WERI-Rb-1 (cell line): ENCODE measurements around the gene SAMD4A.

ENCODE experiments used
- DNase-seq: peaks from one replicate; pipeline ENCODE4 v3.0.0-alpha.2; 2020
- H3K27ac ChIP-seq: fragments of 250-450 bp; sonication (Bioruptor Pico); 2 replicates; pipeline ENCODE4 v1.5.1; 2020; ENCODE audit warnings: mild to moderate bottlenecking, moderate library complexity
- H3K27me3 ChIP-seq: fragments of 250-450 bp; sonication (Bioruptor Pico); 2 replicates; pipeline ENCODE4 v1.5.1; 2021; ENCODE audit warnings: mild to moderate bottlenecking, low read depth, moderate library complexity; ENCODE audit not compliant: insufficient read depth, severe bottlenecking
- H3K36me3 ChIP-seq: fragments of 250-450 bp; sonication (Bioruptor Pico); 2 replicates; pipeline ENCODE4 v1.5.1; 2020; ENCODE audit warnings: mild to moderate bottlenecking, moderate library complexity
- H3K4me3 ChIP-seq: 2 replicates; pipeline ENCODE4 v1.5.1; 2011; ENCODE audit warnings: low read depth, mild to moderate bottlenecking, control low read depth, low read length
- H3K9me3 ChIP-seq: fragments of 250-450 bp; sonication (Bioruptor Pico); 2 replicates; pipeline ENCODE4 v1.5.1; 2021; ENCODE audit warnings: mild to moderate bottlenecking, moderate library complexity; ENCODE audit not compliant: severe bottlenecking
- CTCF ChIP-seq: IDR thresholded peaks from 2 replicates; pipeline ENCODE4 v1.5.1; 2011; ENCODE audit warnings: low read depth, mild to moderate bottlenecking, control low read depth, inconsistent platforms, low read length

Gene SAMD4A

GRCh38 chr14:54787261-54787660, 220.3 kb downstream of the SAMD4A start:
- no peak overlapping the region for H3K4me3 ChIP-seq
- no peak for TF ChIP-seq CTCF
- no peak for DNase-seq
- no peaks in the 10 kb centered on the region for H3K9me3 ChIP-seq
- no peaks in the 10 kb centered on the region for H3K27me3 ChIP-seq
- H3K27ac ChIP-seq = no peak overlapping the region
- H3K36me3 ChIP-seq = peaks cover 48% of the 10 kb centered on the region

- Histone ChIP-seq H3K4me3 (no peak overlapping the region), H3K36me3 (peaks cover 39% of the 10 kb centered on the region), H3K27ac (no peak overlapping the region), H3K27me3 (no peaks in the 10 kb centered on the region), H3K9me3 (no peaks in the 10 kb centered on the region)
- no peak for TF ChIP-seq CTCF
- DNase-seq = no peak
These were observed 221.8 kb downstream of the SAMD4A start for GRCh38 chr14:54788701-54789100.

GRCh38 chr14:54789166-54789565, 222.2 kb downstream of the SAMD4A start:
- no peak for TF ChIP-seq CTCF
- H3K27ac ChIP-seq = no peak overlapping the region
- H3K27me3 ChIP-seq = no peaks in the 10 kb centered on the region
- DNase-seq = no peak
- H3K4me3 ChIP-seq = no peak overlapping the region
- H3K9me3 ChIP-seq = no peaks in the 10 kb centered on the region
- H3K36me3 ChIP-seq = peaks cover 39% of the 10 kb centered on the region

- Histone ChIP-seq H3K27ac (no peak overlapping the region), H3K36me3 (peaks cover 33% of the 10 kb centered on the region), H3K27me3 (no peaks in the 10 kb centered on the region), H3K9me3 (no peaks in the 10 kb centered on the region), H3K4me3 (no peak overlapping the region)
- DNase-seq = no peak
- no peak for TF ChIP-seq CTCF
These were observed 223.0 kb downstream of the SAMD4A start for GRCh38 chr14:54789781-54790480.

GRCh38 chr14:54791001-54791400, 224.1 kb downstream of the SAMD4A start:
- H3K27me3 ChIP-seq = no peaks in the 10 kb centered on the region
- H3K4me3 ChIP-seq = no peak overlapping the region
- H3K36me3 ChIP-seq = peaks cover 25% of the 10 kb centered on the region
- no peak overlapping the region for H3K27ac ChIP-seq
- no peaks in the 10 kb centered on the region for H3K9me3 ChIP-seq
- no peak for TF ChIP-seq CTCF
- DNase-seq = no peak

GRCh38 chr14:54792288-54792687, 225.4 kb downstream of the SAMD4A start:
- Histone ChIP-seq H3K4me3 (no peak overlapping the region), H3K27me3 (no peaks in the 10 kb centered on the region), H3K9me3 (no peaks in the 10 kb centered on the region), H3K36me3 (peaks cover 22% of the 10 kb centered on the region), H3K27ac (no peak overlapping the region)
- TF ChIP-seq CTCF = no peak
- no peak for DNase-seq
